T1000 (cell line): ENCODE results near the gene NRK.
"Not testable (repeated sequence)": the region's sequence is repeated elsewhere in the genome, so short reads cannot be mapped to it uniquely, and the experiment has no call there.

Experiments
- DNase-seq: peaks from one replicate; lab custom pipeline; 2025; ENCODE audit warnings: mixed read lengths; lab: John Stamatoyannopoulos, UW

NRK gene

GRCh38 chrX:105894721-105895120 lies 72.4 kb downstream of the NRK start:
- DNase-seq: no peak

- DNase-seq: no peak
Measured at GRCh38 chrX:105909576-105909975, 87.2 kb downstream of the NRK start.

- no peak for DNase-seq
Measured at GRCh38 chrX:105910563-105911105, 88.3 kb downstream of the NRK start.

- DNase-seq: no peak
Measured at GRCh38 chrX:105945266-105945665, 122.9 kb downstream of the NRK start.

- DNase-seq: no peak
Measured at GRCh38 chrX:105969487-105969886, 147.1 kb downstream of the NRK start.

GRCh38 chrX:105972690-105973386 lies 150.5 kb downstream of the NRK start:
- DNase-seq: no peak

GRCh38 chrX:105973387-105973739 lies 151.0 kb downstream of the NRK start:
- DNase-seq: no peak

GRCh38 chrX:105975382-105975781 lies 153.0 kb downstream of the NRK start:
- no peak for DNase-seq

GRCh38 chrX:105981772-105982485 lies 159.6 kb downstream of the NRK start:
- DNase-seq: no peak

- DNase-seq: not testable (repeated sequence)
Measured at GRCh38 chrX:105988487-105988886, 166.1 kb downstream of the NRK start.

- DNase-seq: no peak
Measured at GRCh38 chrX:105999294-105999693, 177.0 kb downstream of the NRK start.

- no peak for DNase-seq
Measured at GRCh38 chrX:106000203-106000602, 177.9 kb downstream of the NRK start.

- not testable (repeated sequence) for DNase-seq
Measured at GRCh38 chrX:106000609-106001008, 178.3 kb downstream of the NRK start.

- no peak for DNase-seq
Measured at GRCh38 chrX:106005684-106006083, 183.3 kb downstream of the NRK start.

GRCh38 chrX:106007815-106008214 lies 185.5 kb downstream of the NRK start:
- DNase-seq: no peak
